Middle frontal gyrus (tissue), 1 donor: ENCODE measurements around the gene PARVB.

ENCODE experiments used
- DNase-seq: peaks from one replicate; pipeline ENCODE4 v3.0.0-alpha.2; 2015; ENCODE audit warnings: low spot score; ENCODE audit errors: extremely low spot score

Gene PARVB

DNA sequence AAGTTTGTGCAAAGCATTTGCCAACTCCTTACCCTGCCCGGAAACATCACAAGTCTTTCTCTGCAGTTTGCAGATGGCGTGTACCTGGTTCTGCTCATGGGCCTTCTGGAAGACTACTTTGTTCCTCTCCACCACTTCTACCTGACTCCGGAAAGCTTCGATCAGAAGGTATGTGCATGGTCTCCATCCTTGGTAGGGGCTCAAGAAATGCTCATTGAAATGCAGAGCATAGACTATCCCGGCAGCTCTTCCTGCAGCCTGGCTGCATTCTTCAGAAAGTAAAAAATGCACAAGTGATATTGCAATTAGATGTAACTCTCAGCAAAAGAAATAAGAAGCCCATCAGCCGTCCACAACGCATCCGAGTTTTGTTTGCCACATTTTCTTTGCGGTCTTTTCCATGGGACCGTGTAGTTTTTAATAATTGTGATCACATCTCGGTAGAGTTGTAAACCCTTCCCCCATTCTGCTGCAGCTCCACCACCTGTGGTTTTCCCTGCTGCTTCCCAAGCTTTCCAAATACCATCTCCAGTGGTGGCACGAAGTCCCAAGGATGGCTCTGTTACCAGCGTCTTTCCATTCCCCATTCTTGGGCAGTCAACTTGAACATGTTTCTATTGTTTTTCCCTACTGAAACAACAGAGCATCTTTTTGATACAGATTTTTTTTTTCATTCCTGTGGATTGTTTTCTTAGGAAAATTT is 134.0 kb downstream of the PARVB start:
- DNase-seq: no peak

DNA sequence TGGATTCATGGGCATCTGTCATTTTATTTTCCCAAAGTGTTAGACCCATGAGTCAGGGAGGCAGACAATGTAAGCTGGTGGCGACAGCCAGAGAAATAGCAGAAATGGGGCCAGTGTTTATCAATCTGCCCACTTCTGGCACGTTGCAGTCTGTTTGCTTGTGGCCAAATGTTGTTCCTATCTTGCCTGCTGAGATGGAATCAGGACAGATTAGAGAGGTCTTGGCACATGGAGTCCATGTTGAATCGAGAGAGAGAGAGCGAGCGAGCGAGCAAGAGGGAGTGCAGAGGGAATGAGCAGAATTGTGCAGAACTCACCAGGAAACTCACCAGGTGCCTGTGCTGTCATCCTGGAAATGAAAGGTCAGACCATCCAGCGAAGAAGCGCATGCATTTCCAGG is 134.7 kb downstream of the PARVB start:
- DNase-seq: no peak

DNA sequence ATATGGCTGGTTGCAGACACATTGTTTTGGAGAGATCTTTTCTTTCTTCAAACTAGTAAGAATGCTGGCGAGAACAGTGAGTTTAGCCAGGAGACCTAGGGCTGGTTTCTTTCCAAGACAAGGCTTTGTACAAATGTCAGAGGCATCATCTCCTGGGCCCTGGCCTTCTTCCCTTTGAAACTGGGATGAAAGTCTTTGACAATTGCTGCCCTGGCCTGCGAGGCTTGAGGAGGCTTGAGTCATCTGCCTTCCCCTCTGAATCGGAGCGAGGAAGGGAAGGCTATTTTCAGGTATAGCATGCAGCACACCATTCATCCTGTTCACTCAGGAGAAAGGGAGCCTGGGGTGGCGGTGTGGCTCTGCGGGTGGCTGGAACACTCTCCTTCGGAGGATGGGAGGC is 135.1 kb downstream of the PARVB start:
- DNase-seq: no peak

DNA sequence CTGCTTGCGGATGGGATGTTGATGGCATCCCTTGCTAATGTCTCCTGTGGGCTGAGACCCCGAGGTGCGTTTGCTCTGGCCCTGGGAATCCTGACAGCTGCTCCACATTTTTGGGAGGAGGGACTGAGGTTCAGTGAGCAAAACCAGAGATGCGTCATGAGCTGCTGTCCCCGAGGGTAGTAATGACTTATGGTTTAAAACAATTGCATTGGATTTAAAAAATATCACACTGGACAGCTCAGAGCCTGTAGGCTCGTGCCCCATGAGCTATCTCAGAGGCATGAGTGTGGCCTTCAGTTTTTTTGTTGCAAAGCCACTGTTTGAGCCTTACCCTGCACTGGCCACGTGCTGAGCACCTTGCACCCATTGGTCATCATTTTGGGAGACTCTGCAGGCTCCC is 135.7 kb downstream of the PARVB start:
- no peak for DNase-seq

DNA sequence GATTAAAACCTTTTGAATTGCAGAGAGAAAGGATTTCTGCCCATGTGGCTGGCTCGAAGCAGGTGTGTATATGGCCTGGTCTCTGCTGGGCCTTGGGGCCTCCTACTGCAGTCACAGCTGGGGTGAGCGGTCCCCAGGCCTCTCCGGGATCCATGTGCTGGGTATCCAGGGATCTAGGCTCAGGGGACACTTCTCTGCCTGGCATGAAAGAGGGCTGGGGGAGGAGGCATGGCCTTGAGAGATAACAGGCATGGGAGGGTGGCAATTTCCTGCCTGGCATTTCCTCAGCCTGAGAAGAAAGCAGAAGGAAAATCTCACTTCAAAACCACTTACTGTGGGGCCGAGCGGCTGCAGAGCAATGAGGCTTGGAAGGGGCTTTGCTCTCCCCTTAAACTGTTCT is 136.3 kb downstream of the PARVB start:
- no peak for DNase-seq

DNA sequence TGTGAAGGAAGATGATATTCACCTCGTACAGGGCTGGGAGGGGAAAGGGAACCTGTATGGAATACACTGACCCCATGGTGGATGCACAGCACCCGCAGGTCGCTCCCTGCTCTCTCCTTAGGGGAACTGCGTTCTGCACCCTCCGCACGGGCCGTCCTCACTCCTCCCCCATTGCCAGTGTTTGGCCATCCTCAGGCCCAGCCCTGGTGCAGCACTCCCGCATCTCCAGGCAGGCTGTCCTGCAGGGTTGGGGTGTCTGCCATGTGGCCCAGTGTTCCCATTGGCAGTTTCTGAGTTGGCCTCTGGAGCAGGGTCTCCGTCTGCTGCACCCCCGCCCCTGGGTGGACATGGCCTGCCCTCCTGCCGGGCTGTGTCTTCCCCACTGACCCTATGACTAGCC is 137.6 kb downstream of the PARVB start:
- no peak for DNase-seq

DNA sequence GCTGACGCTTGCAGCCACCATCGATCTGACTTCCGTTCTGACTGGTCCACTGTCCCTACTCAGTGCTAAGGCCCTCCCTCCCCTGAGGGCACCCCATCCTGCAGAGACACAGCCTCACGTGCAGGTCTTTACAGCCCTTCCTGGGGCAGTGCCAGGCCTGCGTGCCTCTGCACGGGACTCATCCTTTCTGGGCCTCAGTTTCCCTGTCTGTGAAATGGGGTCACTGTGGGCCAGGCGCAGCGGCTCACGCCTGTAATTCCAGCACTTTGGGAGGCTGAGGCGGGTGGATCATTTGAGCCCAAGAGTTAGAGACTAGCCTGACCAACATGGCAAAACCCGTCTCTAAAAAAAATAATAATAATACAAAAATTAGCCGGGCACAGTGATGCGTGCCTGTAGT is 138.9 kb downstream of the PARVB start:
- DNase-seq: no peak

DNA sequence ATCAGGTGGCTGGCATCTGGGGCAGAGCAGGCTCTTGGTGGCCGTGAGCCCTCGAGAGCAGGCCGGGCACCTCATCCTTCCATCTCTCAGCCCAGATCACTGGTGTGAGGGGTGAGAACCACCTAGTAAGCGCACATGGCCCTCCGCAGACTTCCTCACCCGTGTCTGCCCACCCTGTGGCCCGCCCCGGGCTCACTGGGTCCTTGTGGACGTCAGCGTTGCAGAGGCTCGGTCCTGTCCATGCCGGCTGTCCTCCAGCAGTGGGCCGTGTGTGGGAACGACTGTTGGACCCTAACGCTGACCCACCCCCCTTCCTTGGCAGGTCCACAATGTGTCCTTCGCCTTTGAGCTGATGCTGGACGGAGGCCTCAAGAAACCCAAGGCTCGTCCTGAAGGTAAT is 139.4 kb downstream of the PARVB start:
- DNase-seq: no peak

DNA sequence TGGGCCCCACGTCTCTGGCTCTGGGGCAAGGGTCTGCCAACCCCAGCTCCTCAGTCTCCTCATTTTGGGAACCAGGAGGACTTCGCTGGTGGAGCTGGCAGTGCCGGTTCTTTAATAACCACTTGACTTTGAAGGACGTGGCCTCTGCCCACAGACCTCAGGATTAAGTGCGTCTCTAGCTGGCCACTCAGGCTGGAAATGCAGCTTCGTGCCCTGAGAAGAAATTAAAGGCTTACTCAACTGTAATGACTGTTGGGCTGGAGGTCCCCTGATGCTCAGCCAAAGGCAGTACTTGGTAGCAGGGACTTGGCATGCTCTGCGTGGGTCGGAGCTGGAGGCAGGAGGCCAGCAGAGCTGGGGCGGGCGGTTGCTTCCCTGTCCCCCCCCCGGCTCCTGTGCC is 139.9 kb downstream of the PARVB start:
- DNase-seq: no peak

DNA sequence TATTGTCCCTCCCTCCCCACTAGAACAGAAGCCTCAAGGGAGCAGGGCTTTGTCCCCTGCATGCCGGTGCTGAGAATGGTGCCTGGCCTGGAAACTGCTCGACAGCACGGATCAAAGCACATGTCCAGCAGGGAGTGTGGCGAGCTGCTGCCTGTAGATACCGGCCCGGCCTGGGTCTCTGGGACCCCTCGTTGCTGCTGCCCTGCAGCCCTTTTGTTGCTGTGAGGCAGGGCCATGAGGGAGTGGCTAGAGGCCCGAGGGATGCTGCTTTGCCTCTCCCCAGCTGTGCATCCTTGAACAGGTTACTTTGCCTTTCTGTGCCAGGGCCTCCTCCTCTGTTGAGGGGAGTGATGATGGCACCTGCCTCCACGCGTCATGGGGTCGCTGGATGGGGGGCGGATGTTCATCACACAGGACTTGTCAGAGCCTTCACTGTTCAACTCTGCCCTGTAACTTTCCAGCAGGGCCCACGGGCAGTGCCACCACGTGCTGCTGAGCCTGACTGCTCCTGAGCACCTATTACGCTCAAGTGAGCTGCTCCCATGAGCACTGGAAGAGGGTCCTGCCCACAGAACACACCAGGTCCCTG is 141.3 kb downstream of the PARVB start:
- DNase-seq: no peak

DNA sequence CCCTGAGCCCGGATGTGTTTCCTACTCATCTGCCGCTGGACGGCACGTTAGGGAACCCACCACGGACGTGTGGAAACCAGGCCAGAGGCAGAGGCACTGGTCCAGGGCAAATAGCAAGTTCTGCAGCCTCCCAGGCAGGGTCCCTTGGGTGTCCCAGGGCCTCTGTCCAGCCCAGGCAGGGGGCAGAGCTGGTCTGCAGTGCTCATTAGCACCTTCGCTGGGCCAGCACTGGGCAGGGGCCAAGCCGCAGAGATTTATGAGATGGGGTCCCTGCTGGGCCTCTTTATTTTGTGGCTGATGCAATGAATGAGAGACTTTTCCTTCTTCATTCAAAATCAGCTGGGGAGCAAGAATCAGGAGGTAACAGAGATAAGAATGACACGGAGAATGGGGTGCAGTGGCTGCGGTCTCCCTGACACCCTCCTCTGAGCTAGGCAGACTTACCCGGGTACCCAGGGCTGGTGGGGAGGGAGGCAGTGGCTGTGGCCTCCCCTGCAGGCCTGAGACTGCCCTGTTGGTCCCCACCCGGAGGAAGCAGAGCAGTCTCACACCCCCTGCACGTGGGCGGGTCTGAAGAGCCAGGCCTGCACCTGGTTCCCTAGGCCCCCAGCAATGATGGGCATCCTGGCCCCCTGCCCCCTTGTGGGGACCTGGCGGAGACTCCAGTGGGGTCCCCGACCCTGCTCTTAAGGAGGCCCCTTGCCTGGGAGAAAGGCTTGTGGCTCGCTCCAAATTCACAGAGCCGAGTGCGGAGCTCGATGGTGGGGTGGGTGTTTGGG is 142.6 kb downstream of the PARVB start:
- no peak for DNase-seq

DNA sequence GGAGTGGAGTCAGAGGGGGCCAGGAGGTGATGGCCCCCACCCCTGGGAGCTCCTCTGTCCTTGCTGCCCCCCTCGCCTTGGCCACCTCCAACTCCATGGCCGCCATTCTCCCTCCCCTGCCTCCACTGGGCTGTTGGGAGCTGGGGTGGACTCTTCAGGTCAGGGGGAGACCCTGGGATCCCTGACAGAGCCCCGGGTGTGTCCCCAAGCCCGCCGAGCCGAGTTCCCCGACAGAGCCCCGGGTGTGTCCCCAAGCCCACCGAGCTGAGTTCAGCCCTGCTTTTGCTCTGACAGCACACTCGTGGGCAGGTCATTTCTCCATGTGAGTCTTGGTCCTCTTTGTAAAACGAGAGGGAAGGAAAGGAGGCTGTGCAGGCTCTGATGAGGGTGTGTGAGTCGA is 143.4 kb downstream of the PARVB start:
- no peak for DNase-seq

DNA sequence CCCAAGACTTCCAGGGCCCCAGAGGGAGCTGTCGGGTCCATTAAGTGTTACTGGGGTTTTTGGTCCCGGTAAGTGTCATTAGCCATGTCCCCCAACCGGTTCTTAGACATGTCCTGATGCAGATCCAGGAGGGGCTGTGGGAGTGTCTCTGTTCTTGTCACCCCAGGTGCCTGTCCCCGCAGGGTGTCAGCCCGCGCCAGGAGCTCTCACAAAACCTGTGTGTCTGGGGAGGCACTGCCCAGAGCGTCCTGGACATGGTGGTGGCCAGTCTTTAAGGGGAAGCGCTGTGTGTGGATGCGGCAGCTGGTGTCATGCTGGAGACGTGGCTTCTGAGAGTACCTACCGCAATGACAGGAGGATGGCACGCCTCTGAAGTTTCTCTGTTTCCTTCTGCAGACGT is 144.1 kb downstream of the PARVB start:
- DNase-seq: no peak

DNA sequence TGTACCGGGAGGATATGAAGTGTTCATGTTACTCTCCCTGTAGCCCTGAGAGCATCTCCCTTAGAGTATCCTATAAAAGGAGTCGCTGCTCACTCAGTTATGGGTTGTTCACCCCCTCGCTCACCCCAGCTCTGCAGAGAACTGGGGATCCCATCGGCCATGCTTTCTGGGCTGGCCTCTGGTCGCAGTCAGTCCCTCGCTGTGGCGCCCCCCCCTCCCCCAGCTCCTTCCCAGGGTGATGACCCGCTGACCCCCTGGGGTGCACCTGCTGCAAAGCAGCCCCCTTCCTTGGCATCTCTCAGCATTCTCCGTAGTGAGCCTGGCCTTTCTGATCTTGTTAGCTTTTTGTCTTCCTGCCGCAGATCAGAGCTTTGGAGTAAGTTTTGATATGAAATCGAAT is 146.4 kb downstream of the PARVB start:
- DNase-seq: no peak

DNA sequence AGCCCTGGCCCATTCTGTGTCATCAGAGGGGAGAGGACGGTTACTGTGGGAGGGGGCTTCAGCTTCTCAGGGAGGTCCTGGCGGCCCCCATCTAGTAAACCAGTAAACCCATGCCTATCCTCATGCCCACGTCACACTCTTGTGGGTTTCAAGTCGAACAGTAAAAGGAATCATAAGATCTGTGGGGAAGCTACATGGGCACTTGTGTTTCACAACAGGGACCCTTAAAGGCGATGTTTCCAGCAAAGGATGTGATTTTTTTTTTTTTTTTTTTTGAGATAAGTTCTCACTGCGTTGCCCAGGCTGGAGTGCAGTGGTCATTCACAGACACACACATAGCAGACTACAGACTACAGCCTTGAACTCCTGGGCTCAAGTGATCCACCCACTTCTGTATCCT is 147.5 kb downstream of the PARVB start:
- DNase-seq: no peak

DNA sequence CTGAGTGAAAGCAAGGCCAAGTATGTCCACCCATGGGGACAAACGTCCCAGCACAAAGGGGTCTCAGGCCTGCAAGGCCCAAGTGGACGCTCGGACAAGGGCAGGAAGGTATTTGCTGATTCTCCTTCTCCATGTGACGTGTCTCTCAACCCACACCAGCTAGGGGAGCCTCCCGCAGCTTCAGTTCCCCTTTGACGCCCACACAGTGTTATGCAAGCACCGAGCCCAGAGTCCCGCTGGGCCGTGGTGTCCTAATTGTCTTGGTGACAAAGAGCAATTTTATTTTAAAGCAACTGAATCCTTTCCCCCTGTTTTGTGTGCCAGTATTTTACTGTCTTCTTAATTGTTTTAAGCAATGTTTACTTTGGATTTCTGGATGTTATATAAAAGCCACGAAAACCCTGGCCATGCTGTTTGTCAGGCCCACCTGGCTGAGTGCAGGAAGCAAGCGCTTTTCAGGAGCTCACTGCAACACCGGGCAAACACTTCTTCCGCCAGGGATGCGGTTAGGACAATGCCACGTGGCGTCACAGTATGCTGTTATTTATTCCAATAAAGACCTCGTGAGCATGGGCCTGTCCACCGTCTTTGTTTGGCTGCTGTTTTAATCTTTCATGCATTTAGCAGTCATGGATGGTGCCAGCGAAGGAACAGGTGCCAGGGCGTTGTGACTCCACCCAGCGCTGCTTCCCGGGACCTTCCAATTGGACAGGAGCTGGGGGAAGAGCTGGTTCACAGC is 148.4 kb downstream of the PARVB start:
- peak; percentile 28 for DNase-seq

DNA sequence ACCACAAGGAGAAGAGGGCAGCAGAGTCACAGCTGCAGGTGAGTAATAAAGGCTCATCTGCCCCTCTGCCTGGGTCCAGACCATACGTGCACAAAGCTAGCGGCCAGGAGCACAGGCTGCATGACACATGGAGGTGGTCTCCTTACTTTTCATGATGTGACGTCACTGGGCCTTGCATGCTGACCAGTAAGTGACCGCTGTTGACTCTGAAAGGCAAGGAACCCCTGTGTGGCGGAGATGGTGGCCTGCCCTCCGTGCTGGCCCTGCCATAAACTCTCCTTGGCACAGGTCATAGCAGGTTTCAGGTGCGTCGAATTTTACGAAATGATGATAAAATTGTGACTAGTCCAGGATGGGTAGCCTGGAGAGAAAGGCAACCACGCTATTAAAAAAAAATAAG is 149.1 kb downstream of the PARVB start:
- DNase-seq: no peak

DNA sequence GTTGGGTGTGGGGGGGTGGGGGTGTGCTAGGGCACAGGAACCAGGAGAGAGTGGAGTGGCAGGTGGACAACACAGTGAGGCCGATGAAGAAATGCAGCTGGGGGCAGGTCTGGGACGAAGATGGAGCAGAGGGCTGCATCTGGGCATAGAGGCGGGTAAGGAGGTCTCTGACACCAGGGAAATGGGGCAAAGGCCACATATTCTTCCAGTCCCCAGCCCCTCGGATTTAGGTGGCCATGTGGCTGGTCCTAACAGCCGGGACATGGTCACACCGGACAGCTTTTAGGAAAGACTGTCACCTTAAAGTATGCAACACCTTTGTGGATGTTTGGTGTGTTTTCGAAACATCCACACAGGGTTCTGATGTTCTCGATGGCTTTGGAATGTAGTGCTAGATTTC is 151.6 kb downstream of the PARVB start:
- DNase-seq: no peak

DNA sequence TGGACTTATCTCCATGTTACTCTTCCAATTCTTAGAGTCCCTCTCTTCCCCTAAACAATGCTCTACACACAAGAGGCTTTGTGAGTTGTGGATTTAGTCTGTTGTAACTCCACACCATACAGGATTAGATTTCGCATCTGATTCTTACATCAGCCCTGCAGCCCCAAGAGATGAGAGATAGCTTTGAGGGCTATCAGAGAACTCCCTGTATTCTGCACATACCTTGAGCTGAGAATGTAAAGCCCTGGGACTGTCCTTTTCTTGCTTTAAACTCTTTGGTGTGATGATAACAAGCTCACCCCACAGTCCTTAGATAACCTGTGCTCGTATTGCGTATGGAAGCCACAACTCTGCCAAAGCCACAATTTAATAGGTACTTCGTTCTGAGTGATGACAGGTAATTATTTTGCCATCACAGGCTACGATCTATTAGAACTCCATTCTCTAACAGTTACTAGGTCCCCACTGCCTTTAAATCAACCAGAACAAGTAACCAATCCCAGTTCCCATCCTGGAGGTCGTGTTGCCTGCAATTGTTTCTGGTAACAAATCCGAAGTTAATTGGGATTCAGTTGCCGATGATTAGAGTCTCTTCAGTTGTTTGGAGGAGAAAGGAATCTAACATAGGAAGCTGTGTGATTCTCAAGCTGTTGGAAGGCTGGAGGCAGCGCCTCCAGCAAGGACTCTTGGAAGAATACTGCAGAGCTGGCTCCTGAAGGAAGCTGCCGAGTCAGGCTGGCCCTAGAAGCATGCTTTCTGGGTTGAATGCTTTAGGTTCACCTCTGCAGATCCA is 155.3 kb downstream of the PARVB start:
- no peak for DNase-seq

DNA sequence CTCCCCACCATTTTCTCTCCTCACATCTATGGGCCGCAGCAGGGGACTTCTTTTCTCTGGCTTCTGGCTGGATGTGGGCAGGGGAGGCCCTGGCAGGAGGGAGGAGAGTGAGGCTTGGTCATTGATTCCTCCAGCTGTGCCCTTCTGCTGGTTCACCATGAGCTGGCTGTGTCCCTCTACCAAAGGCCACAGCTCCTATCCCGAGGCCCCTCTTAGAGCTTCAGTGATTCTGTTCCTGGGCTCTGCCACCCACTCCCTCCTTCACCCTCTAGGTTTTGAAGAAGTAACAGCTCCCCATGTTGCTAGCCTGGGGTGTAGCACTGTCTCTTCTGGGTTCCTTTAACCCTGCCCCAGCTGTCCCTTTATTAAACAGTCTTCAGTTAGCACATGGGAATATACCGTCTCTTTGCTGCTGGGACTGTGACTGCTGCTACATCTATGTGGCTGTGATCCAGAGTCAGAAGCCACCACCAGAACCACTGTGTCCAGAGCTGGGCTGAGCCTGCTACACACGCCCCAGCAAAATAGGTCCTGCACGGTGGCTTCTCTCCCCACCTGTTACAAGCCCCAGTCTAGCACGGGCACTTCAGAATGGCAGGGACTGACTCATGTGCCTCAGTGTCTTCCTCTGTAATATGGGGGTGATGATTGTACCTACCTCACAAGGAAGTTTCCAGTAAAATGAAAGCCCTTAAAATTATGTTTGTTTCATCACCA is 156.0 kb downstream of the PARVB start:
- no peak for DNase-seq

DNA sequence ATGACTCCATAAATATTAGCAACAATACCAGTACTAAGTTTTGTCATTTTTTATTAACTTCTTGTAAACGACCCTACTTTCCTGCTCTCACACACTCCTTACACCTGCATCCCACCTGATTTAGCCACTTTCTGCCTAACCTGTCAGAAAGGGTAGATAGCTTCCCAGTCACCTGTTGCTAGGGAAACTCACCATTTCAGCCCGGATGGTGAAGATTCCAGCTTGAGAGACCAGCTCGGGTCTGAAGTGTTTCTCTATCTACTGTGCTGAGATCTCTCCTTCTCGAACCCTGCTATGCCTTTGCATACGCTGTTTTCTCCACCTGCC is 156.6 kb downstream of the PARVB start, which contains the start of gene PARVG:
TSS of gene PARVG (plus strand) at position 220 of the 327 bp plus-strand sequence. CDS start 2,405 bp downstream, outside the sequence.
- DNase-seq: no peak
